Epithelial cell of esophagus (primary cell): Measurements from ENCODE around the gene GFER.

ENCODE experiments used
- DNase-seq: peaks from one replicate; pipeline ENCODE4 v3.0.0; 2010; ENCODE audit warnings: low read depth
- H3K4me3 ChIP-seq: 2 replicates; pipeline ENCODE4 v1.5.1; 2011; ENCODE audit warnings: mild to moderate bottlenecking, low read length, control low read depth
- TF ChIP-seq, protein P1 (sequence below): IDR thresholded peaks from 2 replicates; pipeline ENCODE4 v1.5.1; 2011; ENCODE audit warnings: low read depth, mild to moderate bottlenecking, low read length, control low read depth, inconsistent platforms; ENCODE audit not compliant: insufficient read depth; ENCODE audit errors: missing control alignments

GFER gene

DNA sequence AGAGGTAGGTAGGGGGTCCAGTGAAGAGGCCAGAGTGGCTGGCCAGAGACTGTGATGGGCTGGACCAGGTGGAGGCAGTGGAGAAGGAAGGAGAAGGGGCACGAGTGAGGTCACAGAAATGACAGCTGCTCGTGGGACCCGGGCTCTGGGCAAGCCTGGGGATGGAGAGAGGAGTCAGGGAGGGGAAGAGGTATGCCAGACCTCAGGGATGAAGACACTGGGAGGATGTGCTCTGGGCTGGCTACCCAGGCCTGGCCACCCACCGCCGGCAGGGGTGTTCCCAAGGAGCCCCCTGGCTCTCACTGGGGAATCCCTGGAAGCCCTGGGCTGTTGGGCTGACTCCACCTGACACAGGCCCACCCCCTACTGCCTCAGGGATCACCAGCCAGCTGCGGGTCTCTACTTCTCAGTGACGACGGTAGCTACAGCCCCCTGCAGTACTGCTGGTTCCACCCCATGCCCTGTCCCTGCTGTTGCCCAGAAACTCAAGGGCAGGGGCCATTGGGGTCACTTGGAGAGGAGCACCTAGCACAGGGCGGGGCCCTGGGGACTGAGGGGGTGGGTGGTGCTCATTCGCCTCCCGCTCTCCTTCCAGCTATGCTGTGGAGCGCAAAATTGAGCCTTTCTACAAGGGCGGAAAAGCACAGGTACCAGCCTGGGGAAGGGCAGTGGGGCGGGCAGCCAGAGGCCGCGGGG lies 10.4 kb upstream of the GFER start:
- no peak for DNase-seq
- H3K4me3 ChIP-seq = no peak overlapping the region
- TF ChIP-seq, protein P1, sequence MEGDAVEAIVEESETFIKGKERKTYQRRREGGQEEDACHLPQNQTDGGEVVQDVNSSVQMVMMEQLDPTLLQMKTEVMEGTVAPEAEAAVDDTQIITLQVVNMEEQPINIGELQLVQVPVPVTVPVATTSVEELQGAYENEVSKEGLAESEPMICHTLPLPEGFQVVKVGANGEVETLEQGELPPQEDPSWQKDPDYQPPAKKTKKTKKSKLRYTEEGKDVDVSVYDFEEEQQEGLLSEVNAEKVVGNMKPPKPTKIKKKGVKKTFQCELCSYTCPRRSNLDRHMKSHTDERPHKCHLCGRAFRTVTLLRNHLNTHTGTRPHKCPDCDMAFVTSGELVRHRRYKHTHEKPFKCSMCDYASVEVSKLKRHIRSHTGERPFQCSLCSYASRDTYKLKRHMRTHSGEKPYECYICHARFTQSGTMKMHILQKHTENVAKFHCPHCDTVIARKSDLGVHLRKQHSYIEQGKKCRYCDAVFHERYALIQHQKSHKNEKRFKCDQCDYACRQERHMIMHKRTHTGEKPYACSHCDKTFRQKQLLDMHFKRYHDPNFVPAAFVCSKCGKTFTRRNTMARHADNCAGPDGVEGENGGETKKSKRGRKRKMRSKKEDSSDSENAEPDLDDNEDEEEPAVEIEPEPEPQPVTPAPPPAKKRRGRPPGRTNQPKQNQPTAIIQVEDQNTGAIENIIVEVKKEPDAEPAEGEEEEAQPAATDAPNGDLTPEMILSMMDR = no peak

DNA sequence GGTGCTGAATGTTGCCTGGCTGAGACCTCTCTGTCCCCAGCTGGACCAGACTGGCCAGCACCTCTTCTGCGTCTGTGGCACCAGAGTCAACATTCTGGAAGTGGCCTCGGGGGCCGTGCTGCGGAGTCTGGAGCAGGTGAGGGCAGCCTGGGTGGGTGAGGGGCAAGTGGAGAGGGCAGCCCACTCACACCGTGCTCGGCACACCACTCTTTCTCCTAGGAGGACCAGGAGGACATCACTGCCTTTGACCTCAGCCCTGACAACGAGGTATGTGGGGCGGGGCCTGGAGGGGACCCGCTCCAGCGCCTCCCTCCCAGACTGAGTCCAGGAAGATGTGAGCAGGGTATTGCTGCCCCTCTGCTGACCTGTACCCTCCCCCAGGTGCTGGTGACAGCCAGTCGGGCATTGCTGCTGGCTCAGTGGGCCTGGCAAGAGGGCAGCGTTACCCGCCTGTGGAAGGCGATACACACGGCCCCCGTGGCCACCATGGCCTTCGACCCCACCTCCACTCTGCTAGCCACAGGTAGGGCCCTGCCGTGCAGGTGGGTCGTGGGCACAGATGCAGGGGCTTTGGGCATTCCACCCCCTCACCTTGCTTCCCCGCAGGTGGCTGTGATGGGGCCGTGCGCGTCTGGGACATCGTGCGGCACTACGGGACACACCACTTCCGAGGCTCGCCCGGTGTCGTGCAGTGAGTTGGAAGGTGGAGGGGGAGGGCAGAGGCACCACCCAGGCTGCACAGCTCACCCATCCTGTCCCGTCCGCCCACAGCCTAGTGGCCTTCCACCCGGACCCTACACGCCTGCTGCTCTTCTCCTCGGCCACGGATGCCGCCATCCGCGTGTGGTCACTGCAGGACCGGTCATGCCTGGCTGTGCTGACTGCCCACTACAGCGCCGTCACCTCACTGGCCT lies 9.6 kb upstream of the GFER start:
- DNase-seq = no peak
- H3K4me3 ChIP-seq = no peak overlapping the region
- TF ChIP-seq, protein P1 = no peak

DNA sequence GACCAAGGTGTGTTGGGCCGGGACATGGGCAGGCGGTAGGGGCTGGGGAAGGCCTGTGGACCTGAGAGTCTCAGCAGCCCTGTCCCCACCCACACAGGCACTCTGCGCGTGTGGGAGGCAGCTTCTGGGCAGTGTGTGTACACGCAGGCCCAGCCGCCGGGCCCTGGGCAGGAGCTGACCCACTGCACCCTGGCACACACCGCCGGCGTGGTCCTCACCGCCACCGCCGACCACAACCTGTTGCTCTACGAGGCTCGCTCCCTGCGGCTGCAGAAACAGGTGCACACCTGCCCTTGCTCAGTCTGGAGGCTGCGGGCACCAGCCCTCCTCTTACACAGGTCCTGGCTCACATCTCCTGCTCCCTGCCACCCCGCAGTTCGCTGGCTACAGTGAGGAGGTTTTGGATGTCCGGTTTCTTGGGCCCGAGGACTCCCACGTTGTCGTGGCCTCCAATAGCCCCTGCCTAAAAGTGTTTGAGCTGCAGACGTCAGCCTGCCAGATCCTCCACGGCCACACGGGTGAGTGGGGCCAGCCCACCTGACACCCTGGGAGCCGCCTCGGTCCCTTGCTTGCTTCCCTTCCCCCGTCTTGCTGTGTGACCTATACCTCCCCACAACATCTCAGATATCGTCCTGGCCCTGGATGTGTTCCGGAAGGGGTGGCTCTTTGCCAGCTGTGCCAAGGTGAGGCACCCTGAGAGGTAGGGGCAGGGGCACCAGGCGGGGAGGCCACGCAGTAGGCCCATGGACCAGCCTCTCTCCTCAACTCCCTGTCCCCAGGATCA lies 8.4 kb upstream of the GFER start:
- no peak overlapping the region for H3K4me3 ChIP-seq
- TF ChIP-seq, protein P1 = no peak
- no peak for DNase-seq

DNA sequence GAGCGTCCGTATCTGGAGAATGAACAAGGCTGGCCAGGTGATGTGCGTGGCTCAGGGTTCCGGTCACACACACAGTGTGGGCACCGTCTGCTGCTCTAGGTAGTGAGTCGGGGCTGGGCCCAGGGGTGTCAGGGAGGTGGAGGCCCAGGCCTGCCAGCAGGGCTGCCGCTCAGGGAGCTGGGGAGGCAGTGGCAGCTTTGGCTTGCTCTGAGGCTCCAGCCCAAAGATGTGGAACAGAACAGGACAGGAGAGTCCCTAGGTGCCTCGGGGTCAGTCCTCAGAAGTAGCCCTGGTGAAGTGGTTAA lies 7.8 kb upstream of the GFER start:
- TF ChIP-seq, protein P1 = no peak

DNA sequence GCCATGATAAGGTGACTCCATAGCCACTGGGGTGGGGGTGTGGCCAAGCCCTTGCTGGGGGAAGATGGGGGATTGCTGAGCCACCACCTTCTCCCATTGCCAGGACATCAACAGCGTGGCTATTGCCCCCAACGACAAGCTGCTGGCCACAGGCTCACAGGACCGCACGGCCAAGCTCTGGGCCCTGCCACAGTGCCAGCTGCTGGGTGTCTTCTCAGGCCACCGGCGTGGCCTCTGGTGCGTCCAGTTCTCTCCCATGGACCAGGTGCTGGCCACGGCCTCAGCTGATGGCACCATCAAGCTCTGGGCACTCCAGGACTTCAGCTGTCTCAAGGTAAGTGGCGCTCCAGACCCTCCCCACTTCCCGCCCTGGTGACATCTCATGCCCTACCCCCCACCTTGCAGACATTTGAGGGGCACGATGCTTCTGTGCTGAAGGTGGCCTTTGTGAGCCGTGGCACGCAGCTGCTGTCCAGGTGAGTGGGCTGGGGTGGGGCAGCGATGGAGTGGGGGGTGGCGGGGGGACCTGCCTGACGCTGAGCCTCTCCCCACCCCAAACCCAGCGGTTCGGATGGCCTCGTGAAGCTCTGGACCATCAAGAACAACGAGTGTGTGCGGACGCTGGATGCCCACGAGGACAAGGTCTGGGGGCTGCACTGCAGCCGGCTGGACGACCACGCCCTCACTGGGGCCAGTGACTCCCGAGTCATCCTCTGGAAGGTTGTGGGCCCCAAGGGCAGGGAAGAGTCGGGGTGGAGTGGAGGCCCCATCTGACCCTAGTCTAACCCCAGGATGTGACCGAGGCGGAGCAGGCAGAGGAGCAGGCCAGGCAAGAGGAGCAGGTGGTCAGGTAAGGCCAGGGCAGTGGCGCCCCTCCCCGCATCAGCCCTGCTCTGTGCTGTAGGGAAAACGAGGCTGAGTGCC lies 6.8 kb upstream of the GFER start:
- no peak overlapping the region for H3K4me3 ChIP-seq
- TF ChIP-seq, protein P1 = no peak
- DNase-seq = no peak

More for the DNA sequence above, 7.8 kb upstream of the GFER start:
- DNase-seq = no peak
- H3K4me3 ChIP-seq = no peak overlapping the region

DNA sequence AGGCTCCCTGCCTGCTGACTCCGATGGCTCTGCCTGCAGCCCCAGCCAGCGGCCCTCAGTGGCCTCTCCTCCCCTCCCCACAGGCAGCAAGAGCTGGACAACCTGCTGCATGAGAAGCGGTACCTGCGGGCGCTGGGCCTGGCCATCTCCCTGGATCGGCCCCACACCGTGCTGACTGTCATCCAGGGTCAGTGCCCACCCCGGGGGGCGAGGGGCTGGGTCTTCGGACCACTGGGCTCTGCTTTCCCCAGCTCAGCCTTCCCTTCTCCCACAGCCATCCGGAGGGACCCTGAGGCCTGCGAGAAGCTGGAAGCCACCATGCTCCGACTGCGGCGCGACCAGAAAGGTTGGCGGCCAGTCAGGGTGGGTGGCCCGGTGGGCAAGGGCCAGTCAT lies 6.1 kb upstream of the GFER start:
- no peak for DNase-seq
- TF ChIP-seq, protein P1 = no peak
- no peak overlapping the region for H3K4me3 ChIP-seq
